GM12878 (cell line): ENCODE data around the gene RALGPS2. TPM values are rescaled to one million over a fixed set of nuclear protein-coding genes. Genes with fewer than 3 reads are reported as not detected.

ENCODE experiments used
- ATAC-seq: fragments of 200-7000 bp; cut with Tn5 transposase; 3 replicates; pipeline ENCODE4 v1.9.1; 2020; ENCODE audit warnings: mild to moderate bottlenecking, moderate library complexity
- BruUV-seq: library from RNA; stranded (reverse); fragments of 400-500 nt; replicated peaks from 2 replicates; lab custom pipeline; 2021; lab: Mats Ljungman, UMichigan
- CTCF ChIA-PET: fragments of 300-600 bp; sonication (Branson Sonifier 250); formaldehyde crosslinking; extraction: SDS; loops from one replicate; lab custom pipeline; 2021; ENCODE audit warnings: inconsistent platforms; lab: Yijun Ruan, JAX
- POLR2A ChIA-PET: fragments of 350-600 bp; formaldehyde crosslinking; extraction: SDS; loops from one replicate; lab custom pipeline; 2021; ENCODE audit warnings: inconsistent platforms; lab: Charles Lee
- RAD21 ChIA-PET: fragments of 300-600 bp; sonication (Branson Sonifier 250); formaldehyde crosslinking; loops from one replicate; lab custom pipeline; 2023; ENCODE audit warnings: antibody characterized with exemption; ENCODE audit not compliant: unreplicated experiment; lab: Charles Lee
- SMC1A ChIA-PET: fragments of 300-600 bp; sonication (Branson Sonifier 250); formaldehyde crosslinking; loops from one replicate; lab custom pipeline; 2023; ENCODE audit not compliant: unreplicated experiment, uncharacterized antibody; lab: Charles Lee
- DNase-seq: peaks from one replicate; pipeline ENCODE4 v3.0.0-alpha.2; 2011; ENCODE audit warnings: low read depth, low spot score
- FAIRE-seq: peaks from 3 replicates; lab custom pipeline; 2011; peaks lifted over from hg19 to GRCh38; lab: Jason Lieb, UNC
- H2AFZ ChIP-seq: 2 replicates; pipeline ENCODE4 v1.6.0; 2011; ENCODE audit warnings: low read depth, low read length, control low read depth; ENCODE audit not compliant: control insufficient read depth
- H3K27ac ChIP-seq: 2 replicates; pipeline ENCODE4 v1.5.1; 2011; ENCODE audit warnings: control low read depth; ENCODE audit not compliant: control insufficient read depth, insufficient read depth
- H3K27me3 ChIP-seq, 2 experiments: replicated peaks in 1 of 2; 2 replicates each; pipeline versions ENCODE4 v1.6.0 to v1.6.1; 2011; ENCODE audit warnings: low read length in 1 of 2; ENCODE audit not compliant: control insufficient read depth in 2 of 2, insufficient read depth in 2 of 2
- H3K36me3 ChIP-seq, 2 experiments: 2 replicates each; pipeline ENCODE4 v1.5.1; 2011; ENCODE audit warnings: low read length in 1 of 2; ENCODE audit not compliant: control insufficient read depth in 2 of 2, insufficient read depth in 2 of 2
- H3K4me1 ChIP-seq: 2 replicates; pipeline ENCODE4 v1.6.1; 2011; ENCODE audit warnings: mild to moderate bottlenecking, low read length, moderate library complexity, mixed read lengths; ENCODE audit not compliant: control insufficient read depth, insufficient read depth
- H3K4me2 ChIP-seq: 2 replicates; pipeline ENCODE4 v1.6.0; 2011; ENCODE audit warnings: control low read depth; ENCODE audit not compliant: control insufficient read depth, insufficient read depth
- H3K4me3 ChIP-seq: fragments of 200-600 bp; sonication (generic); 2 replicates; pipeline ENCODE4 v1.5.1; 2016
- H3K79me2 ChIP-seq: 2 replicates; pipeline ENCODE4 v1.6.0; 2011; ENCODE audit warnings: low read length; ENCODE audit not compliant: control insufficient read depth, insufficient read depth
- H3K9ac ChIP-seq: 2 replicates; pipeline ENCODE4 v1.8.0; 2011; ENCODE audit warnings: low read length, control low read depth, mixed read lengths; ENCODE audit not compliant: control insufficient read depth, insufficient read depth
- H3K9me3 ChIP-seq: replicated peaks from 3 replicates; pipeline ENCODE4 v1.5.1; 2011; ENCODE audit warnings: mild to moderate bottlenecking, low read length; ENCODE audit not compliant: control insufficient read depth, insufficient read depth
- H4K20me1 ChIP-seq: 2 replicates; pipeline ENCODE4 v1.6.0; 2011; ENCODE audit not compliant: control insufficient read depth, insufficient read depth
- CEBPZ ChIP-seq: fragments of 150-350 bp; IDR thresholded peaks from 2 replicates; pipeline ENCODE4 v1.6.1; 2016; ENCODE audit warnings: low read depth, low read length
- EGR1 ChIP-seq, 2 experiments: IDR thresholded peaks; 1 replicate in 1 of 2; 2 replicates in 1 of 2; pipeline ENCODE4 v1.6.1; 2011 to 2012; ENCODE audit warnings: low read depth in 2 of 2, low read length in 2 of 2, borderline replicate concordance in 1 of 2, mild to moderate bottlenecking in 1 of 2, moderate library complexity in 1 of 2
- MYB ChIP-seq: fragments of 150-350 bp; IDR thresholded peaks from 2 replicates; pipeline ENCODE4 v1.6.1; 2014; ENCODE audit warnings: mild to moderate bottlenecking, low read depth, low read length, borderline replicate concordance
- NFXL1 ChIP-seq: fragments of 450-650 bp; IDR thresholded peaks from 2 replicates; pipeline ENCODE4 v1.6.1; 2017; ENCODE audit warnings: antibody characterized with exemption, mild to moderate bottlenecking, borderline replicate concordance
- PAX5 ChIP-seq: IDR thresholded peaks from 2 replicates; pipeline ENCODE4 v1.6.1; 2011; ENCODE audit warnings: low read depth, low read length, borderline replicate concordance
- POLR2A ChIP-seq: IDR thresholded peaks from 2 replicates; pipeline ENCODE4 v1.6.1; 2011; ENCODE audit warnings: low read depth, mild to moderate bottlenecking, low read length
- POLR2AphosphoS5 ChIP-seq: IDR thresholded peaks from 2 replicates; pipeline ENCODE4 v1.6.1; 2011; ENCODE audit warnings: mild to moderate bottlenecking, low read length, inconsistent platforms
- RBBP5 ChIP-seq: fragments of 200-600 bp; sonication (generic); conservative IDR thresholded peaks from 2 replicates; pipeline ENCODE4 v1.6.1; 2016
- RCOR1 ChIP-seq: conservative IDR thresholded peaks from 2 replicates; pipeline ENCODE4 v1.6.1; 2012; ENCODE audit warnings: low read depth, low read length, improper control_type of control experiment
- SPI1 ChIP-seq: IDR thresholded peaks from 2 replicates; pipeline ENCODE4 v1.6.1; 2011; ENCODE audit warnings: low read depth, mild to moderate bottlenecking, low read length, moderate library complexity, borderline replicate concordance; ENCODE audit not compliant: insufficient read depth
- SUPT20H ChIP-seq: IDR thresholded peaks from 2 replicates; pipeline ENCODE4 v1.6.1; 2011; ENCODE audit warnings: low read depth, mild to moderate bottlenecking, low read length, moderate library complexity, borderline replicate concordance; ENCODE audit not compliant: control insufficient read depth
- ZNF384 ChIP-seq: IDR thresholded peaks from 2 replicates; pipeline ENCODE4 v1.6.1; 2012; ENCODE audit warnings: low read depth, mild to moderate bottlenecking, low read length, improper control_type of control experiment, borderline replicate concordance
- WGBS: methylation state at CpG from one replicate; pipeline ENCODE4 v1.1.6; 2016; ENCODE audit warnings: low lambda C conversion rate; ENCODE audit not compliant: insufficient replicate concordance, insufficient coverage; ENCODE audit errors: missing lambda C conversion rate; 5-methylcytosine and 5-hydroxymethylcytosine counted together
- in situ Hi-C: fragments of 300-500 bp; cut with MboI; formaldehyde crosslinking; loops from 9 replicates; pipeline ENCODE4 v1.14.3; 2018; ENCODE audit warnings: mixed read lengths
- intact Hi-C: fragments of 100-400 bp; cut with micrococcal nuclease; formaldehyde crosslinking; loops from one replicate; pipeline ENCODE4 v1.14.2; 2022; ENCODE audit not compliant: unreplicated experiment
- polyA plus RNA-seq, 11 experiments: library from polyadenylated mRNA; depleted of rRNA in 4 of 11; unstranded in 6 of 11; stranded (reverse) in 5 of 11; fragments of >200 nt; fragmentation: Nextera tagmentation in 4 of 11; fragmentation: Illumina TruSeq in 1 of 11; extraction: Ambion mirVana in 4 of 11; extraction: Trizol in 1 of 11; gene quantifications; 1 replicate in 1 of 11; 2 replicates in 10 of 11; pipeline versions ENCODE4 v1.2.1 to v1.2.3, GENCODE V29; 2011 to 2016; ENCODE audit warnings: inconsistent platforms in 2 of 11, missing spikeins in 2 of 11, low read depth in 1 of 11
- total RNA-seq, 4 experiments: library from RNA; depleted of rRNA in 3 of 4; stranded (reverse); fragments of >200 nt in 3 of 4; fragmentation: Illumina TruSeq in 1 of 4; extraction: Trizol in 1 of 4; gene quantifications; 2 replicates each; pipeline versions ENCODE4 v1.2.1 to v1.2.3, GENCODE V29; 2013 to 2021
- TF ChIP-seq, protein P1 (sequence below): fragments of 450-650 bp; IDR thresholded peaks from 2 replicates; pipeline ENCODE4 v1.6.1; 2018; ENCODE audit warnings: mild to moderate bottlenecking, low read depth, moderate library complexity; ENCODE audit not compliant: partially characterized antibody

The RALGPS2 gene
- total and polyA plus RNA-seq, 10 of the 15 experiments (the other 5 are each of a cell fraction or from before 2014, with no cell fraction given): 0.08 to 3.7 (median 0.50) TPM

GRCh38 chr1:178796013-178796412, 71.0 kb downstream of the RALGPS2 start (continued):
- TF ChIP-seq CEBPZ (no peak), MYB (no peak), RBBP5 (no peak)
- TF ChIP-seq, protein P1, sequence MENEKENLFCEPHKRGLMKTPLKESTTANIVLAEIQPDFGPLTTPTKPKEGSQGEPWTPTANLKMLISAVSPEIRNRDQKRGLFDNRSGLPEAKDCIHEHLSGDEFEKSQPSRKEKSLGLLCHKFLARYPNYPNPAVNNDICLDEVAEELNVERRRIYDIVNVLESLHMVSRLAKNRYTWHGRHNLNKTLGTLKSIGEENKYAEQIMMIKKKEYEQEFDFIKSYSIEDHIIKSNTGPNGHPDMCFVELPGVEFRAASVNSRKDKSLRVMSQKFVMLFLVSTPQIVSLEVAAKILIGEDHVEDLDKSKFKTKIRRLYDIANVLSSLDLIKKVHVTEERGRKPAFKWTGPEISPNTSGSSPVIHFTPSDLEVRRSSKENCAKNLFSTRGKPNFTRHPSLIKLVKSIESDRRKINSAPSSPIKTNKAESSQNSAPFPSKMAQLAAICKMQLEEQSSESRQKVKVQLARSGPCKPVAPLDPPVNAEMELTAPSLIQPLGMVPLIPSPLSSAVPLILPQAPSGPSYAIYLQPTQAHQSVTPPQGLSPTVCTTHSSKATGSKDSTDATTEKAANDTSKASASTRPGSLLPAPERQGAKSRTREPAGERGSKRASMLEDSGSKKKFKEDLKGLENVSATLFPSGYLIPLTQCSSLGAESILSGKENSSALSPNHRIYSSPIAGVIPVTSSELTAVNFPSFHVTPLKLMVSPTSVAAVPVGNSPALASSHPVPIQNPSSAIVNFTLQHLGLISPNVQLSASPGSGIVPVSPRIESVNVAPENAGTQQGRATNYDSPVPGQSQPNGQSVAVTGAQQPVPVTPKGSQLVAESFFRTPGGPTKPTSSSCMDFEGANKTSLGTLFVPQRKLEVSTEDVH: no peak

DNA sequence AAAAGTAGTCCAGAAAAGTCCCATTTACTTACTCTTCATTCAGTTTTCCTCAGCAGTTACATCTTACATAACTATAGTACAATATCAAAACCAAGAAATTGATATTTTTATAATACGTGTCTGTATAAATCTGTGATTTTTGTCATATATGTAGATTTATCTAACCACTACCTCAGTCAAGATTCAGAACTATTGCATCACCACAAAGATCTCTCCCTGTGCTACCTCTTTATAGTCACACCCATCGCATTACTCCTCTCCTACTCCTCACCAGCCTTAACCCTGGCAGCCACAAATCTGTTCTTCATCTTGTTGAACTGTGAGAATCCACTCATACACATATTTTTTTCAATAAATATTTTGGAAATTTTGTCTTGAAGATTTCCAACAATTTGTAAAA, 72.5 kb downstream of the RALGPS2 start:
- RAD21 ChIA-PET: no interaction called here
- POLR2A ChIA-PET: interaction anchor here (0.7 kb wide), 1 partner anchor 25 kb away, joined by 3 read pairs; no protein-coding TSS in a partner anchor
- WGBS: 68% methylated on average over 2 of the region's 2 CpGs
- Histone ChIP-seq H2AFZ (no peak overlapping the region), H3K27me3 (no peaks in the 10 kb centered on the region), H3K79me2 (no peaks in the 10 kb centered on the region), H3K4me2 (no peak overlapping the region), H3K9ac (no peak overlapping the region), H3K4me1 (no peaks in the 10 kb centered on the region), H3K4me3 (no peak overlapping the region), H3K9me3 (no peaks in the 10 kb centered on the region), H3K36me3 (no peaks in the 10 kb centered on the region), H4K20me1 (no peaks in the 10 kb centered on the region), H3K27ac (no peak overlapping the region)
- intact Hi-C loops: no loop called here
- no TSS peak for BruUV-seq
- SMC1A ChIA-PET: interaction anchor here (0.8 to 1.3 kb wide), 2 partner anchors 10 to 206 kb away, joined by 3 read pairs; no protein-coding TSS in a partner anchor
- ATAC-seq (no peak), DNase-seq (no peak), FAIRE-seq (no peak)
- no peak for TF ChIP-seq RCOR1
- no peak for TF ChIP-seq POLR2A
- TF ChIP-seq EGR1 (IDR thresholded peaks at IDR 0.05; ENCODE audit: borderline replicate concordance in 1 of 2, low read depth in 2 of 2, low read length in 2 of 2): no peak
- TF ChIP-seq ZNF384: no peak
- TF ChIP-seq POLR2AphosphoS5: no peak
- TF ChIP-seq SUPT20H: no peak
- TF ChIP-seq NFXL1: no peak
- no peak for TF ChIP-seq SPI1
- TF ChIP-seq PAX5: no peak
- CTCF ChIA-PET: interaction anchor here (0.6 to 1.2 kb wide), 4 partner anchors 8 to 30 kb away, joined by 3 read pairs; no protein-coding TSS in a partner anchor
- in situ Hi-C loops: no loop called here
